Brain microvascular endothelial cell (primary cell): Measurements from ENCODE around the gene TIFAB.
"Not testable (repeated sequence)": the region's sequence is repeated elsewhere in the genome, so short reads cannot be mapped to it uniquely, and the experiment has no call there.

ENCODE experiments used
- DNase-seq: peaks from one replicate; pipeline ENCODE4 v3.0.0-alpha.2; 2020
- H3K27ac ChIP-seq: fragments of 250-450 bp; sonication (Bioruptor Pico); 2 replicates; pipeline ENCODE4 v1.5.1; 2020; ENCODE audit warnings: mild to moderate bottlenecking, moderate library complexity
- H3K27me3 ChIP-seq: fragments of 250-450 bp; sonication (Bioruptor Pico); replicated peaks from 2 replicates; pipeline ENCODE4 v1.5.1; 2020; ENCODE audit warnings: mild to moderate bottlenecking
- H3K36me3 ChIP-seq: fragments of 250-450 bp; sonication (Bioruptor Pico); replicated peaks from 2 replicates; pipeline ENCODE4 v1.5.1; 2020; ENCODE audit warnings: mild to moderate bottlenecking
- H3K4me3 ChIP-seq: 2 replicates; pipeline ENCODE4 v1.5.1; 2011; ENCODE audit warnings: low read depth, mild to moderate bottlenecking, control low read depth, low read length, moderate library complexity
- CTCF ChIP-seq: IDR thresholded peaks from 2 replicates; pipeline ENCODE4 v1.5.1; 2011; ENCODE audit warnings: low read depth, mild to moderate bottlenecking, moderate library complexity, low read length, control low read depth, inconsistent platforms; ENCODE audit errors: missing control alignments
- in situ Hi-C: cut with HindIII; loops from 2 replicates; pipeline ENCODE4 v1.10.0; 2017; ENCODE audit warnings: low sequenced_read_pairs, low pct_ligation_motif_present

TIFAB gene

GRCh38 chr5:135452321-135453030 is at the start of gene TIFAB:
Gene TIFAB (minus strand): TSS chr5:135452351. CDS start chr5:135449939, 2,412 bp downstream.
- in situ Hi-C loops = no loop called here
- Histone ChIP-seq H3K36me3 (no peaks in the 10 kb centered on the region), H3K27me3 (peaks cover 4% of the 10 kb centered on the region), H3K4me3 (no peak within 1 kb of the TSS), H3K27ac (no peak within 1 kb of the TSS)
- no peak for TF ChIP-seq CTCF
- DNase-seq = no peak

GRCh38 chr5:135498637-135498995 is 46.5 kb upstream of the TIFAB start:
- no peak for DNase-seq
- Histone ChIP-seq H3K4me3 (no peak overlapping the region), H3K36me3 (no peaks in the 10 kb centered on the region), H3K27me3 (peaks cover 7% of the 10 kb centered on the region), H3K27ac (no peak overlapping the region)
- TF ChIP-seq CTCF = no peak
- in situ Hi-C loops = no loop called here

GRCh38 chr5:135497971-135498636 is 46.0 kb upstream of the TIFAB start:
- no peak for TF ChIP-seq CTCF
- Histone ChIP-seq H3K27me3 (peaks cover 7% of the 10 kb centered on the region), H3K4me3 (no peak overlapping the region), H3K27ac (no peak overlapping the region), H3K36me3 (no peaks in the 10 kb centered on the region)
- no peak for DNase-seq
- in situ Hi-C loops = no loop called here

- in situ Hi-C loops = not testable (repeated sequence)
These were observed 43.4 kb upstream of the TIFAB start for GRCh38 chr5:135495531-135495930.

GRCh38 chr5:135494196-135494595 is 42.0 kb upstream of the TIFAB start:
- no peak overlapping the region for H3K27ac ChIP-seq
- H3K27me3 ChIP-seq = peaks cover 40% of the 10 kb centered on the region
- H3K4me3 ChIP-seq = no peak overlapping the region

More at GRCh38 chr5:135495531-135495930, 43.4 kb upstream of the TIFAB start:
- H3K27me3 ChIP-seq = peaks cover 26% of the 10 kb centered on the region
- DNase-seq, H3K4me3 ChIP-seq, H3K27ac ChIP-seq, H3K36me3 ChIP-seq: not testable (repeated sequence)

More at GRCh38 chr5:135494196-135494595, 42.0 kb upstream of the TIFAB start:
- in situ Hi-C loops = no loop called here
- TF ChIP-seq CTCF = no peak
- no peaks in the 10 kb centered on the region for H3K36me3 ChIP-seq
- no peak for DNase-seq
